Activated B cell treated with CpG ODN at 0.5 μM for 24 hours (primary cell): Measurements from ENCODE around the gene GHR. TPM values are rescaled to one million over a fixed set of nuclear protein-coding genes. Genes with fewer than 3 reads are reported as not detected.

Source experiments
- ATAC-seq: fragments of 200-7000 bp; cut with Tn5 transposase; one replicate; pipeline ENCODE4 v1.10.0; 2021; ENCODE audit warnings: low read depth, mild to moderate bottlenecking, moderate library complexity
- CTCF ChIA-PET: fragments of 350-600 bp; sonication (Branson Sonifier 250); formaldehyde crosslinking; loops from one replicate; lab custom pipeline; 2021; ENCODE audit warnings: antibody characterized with exemption; lab: Charles Lee
- POLR2A ChIA-PET: fragments of 350-600 bp; sonication (Branson Sonifier 250); formaldehyde crosslinking; loops from one replicate; lab custom pipeline; 2021; ENCODE audit warnings: antibody characterized with exemption; lab: Charles Lee
- DNase-seq: peaks from one replicate; pipeline ENCODE4 v3.0.0; 2022
- H3K27ac Mint-ChIP-seq: one replicate; pipeline ENCODE4 v1.8.0; 2020; ENCODE audit warnings: mixed read lengths
- H3K27me3 Mint-ChIP-seq: one replicate; pipeline ENCODE4 v1.8.0; 2021; ENCODE audit warnings: mixed read lengths
- H3K36me3 Mint-ChIP-seq: one replicate; pipeline ENCODE4 v1.8.0; 2021; ENCODE audit warnings: low read depth, mixed read lengths
- H3K4me1 Mint-ChIP-seq: one replicate; pipeline ENCODE4 v1.8.0; 2021; ENCODE audit warnings: mixed read lengths
- H3K4me3 Mint-ChIP-seq: one replicate; pipeline ENCODE4 v1.8.0; 2020; ENCODE audit warnings: mild to moderate bottlenecking, mixed read lengths
- H3K9me3 Mint-ChIP-seq: one replicate; pipeline ENCODE4 v1.8.0; 2020; ENCODE audit warnings: mixed read lengths
- CTCF ChIP-seq: fragments of 200-600 bp; IDR thresholded peaks from one replicate; pipeline ENCODE4 v1.8.0; 2022; ENCODE audit warnings: antibody characterized with exemption, mild to moderate bottlenecking
- intact Hi-C: fragments of 100-400 bp; cut with micrococcal nuclease; formaldehyde crosslinking; loops from one replicate; pipeline ENCODE4 v1.15.1; 2024
- total RNA-seq: library from RNA; stranded (reverse); gene quantifications from 2 replicates; pipeline ENCODE4 v1.2.3, GENCODE V29; 2022

The GHR gene
- total RNA-seq, 1 donor from 2014 or later = not detected

- ATAC-seq = no peak
- POLR2A ChIA-PET = no interaction called here
- CTCF ChIA-PET = no interaction called here
Measured at GRCh38 chr5:42624912-42625311, 201.7 kb downstream of the GHR start.

GRCh38 chr5:42626462-42626861 is 203.2 kb downstream of the GHR start:
- ATAC-seq = no peak
- H3K9me3 Mint-ChIP-seq = peaks cover 3% of the 10 kb centered on the region
- H3K27ac Mint-ChIP-seq = no peak overlapping the region
- H3K27me3 Mint-ChIP-seq = no peaks in the 10 kb centered on the region
- ChIA-PET CTCF (no interaction called here), POLR2A (no interaction called here)
- TF ChIP-seq CTCF = no peak
- no peaks in the 10 kb centered on the region for H3K36me3 Mint-ChIP-seq
- no peak for DNase-seq
- peaks cover 36% of the 10 kb centered on the region for H3K4me1 Mint-ChIP-seq
- intact Hi-C loops = no loop called here
- H3K4me3 Mint-ChIP-seq = no peak overlapping the region

More at GRCh38 chr5:42624912-42625311, 201.7 kb downstream of the GHR start:
- H3K4me1 Mint-ChIP-seq = peaks cover 45% of the 10 kb centered on the region
- H3K4me3 Mint-ChIP-seq = no peak overlapping the region
- H3K27me3 Mint-ChIP-seq = no peaks in the 10 kb centered on the region
- no peak for TF ChIP-seq CTCF
- intact Hi-C loops = no loop called here
- H3K27ac Mint-ChIP-seq = no peak overlapping the region
- no peak for DNase-seq
- H3K36me3 Mint-ChIP-seq = no peaks in the 10 kb centered on the region
- peaks cover 3% of the 10 kb centered on the region for H3K9me3 Mint-ChIP-seq

GRCh38 chr5:42628821-42629220 is 205.6 kb downstream of the GHR start:
- Mint-ChIP-seq H3K36me3 (no peaks in the 10 kb centered on the region), H3K9me3 (no peaks in the 10 kb centered on the region), H3K27me3 (no peaks in the 10 kb centered on the region), H3K4me3 (no peak overlapping the region), H3K4me1 (peaks cover 14% of the 10 kb centered on the region), H3K27ac (no peak overlapping the region)
- no peak for TF ChIP-seq CTCF
- intact Hi-C loops = no loop called here
- POLR2A ChIA-PET = no interaction called here
- DNase-seq (no peak), ATAC-seq (no peak)
- CTCF ChIA-PET = no interaction called here

GRCh38 chr5:42629284-42629683 is 206.0 kb downstream of the GHR start:
- DNase-seq (no peak), ATAC-seq (no peak)
- no peak for TF ChIP-seq CTCF
- Mint-ChIP-seq H3K27ac (no peak overlapping the region), H3K9me3 (no peaks in the 10 kb centered on the region), H3K36me3 (no peaks in the 10 kb centered on the region), H3K4me1 (peaks cover 13% of the 10 kb centered on the region), H3K4me3 (no peak overlapping the region), H3K27me3 (no peaks in the 10 kb centered on the region)
- POLR2A ChIA-PET = no interaction called here
- CTCF ChIA-PET = no interaction called here
- intact Hi-C loops = no loop called here

GRCh38 chr5:42631241-42631640 is 208.0 kb downstream of the GHR start:
- intact Hi-C loops = no loop called here
- DNase-seq (no peak), ATAC-seq (no peak)
- POLR2A ChIA-PET = no interaction called here
- Mint-ChIP-seq H3K9me3 (no peaks in the 10 kb centered on the region), H3K27me3 (no peaks in the 10 kb centered on the region), H3K4me1 (peaks cover 11% of the 10 kb centered on the region), H3K36me3 (no peaks in the 10 kb centered on the region), H3K27ac (no peak overlapping the region), H3K4me3 (no peak overlapping the region)
- CTCF ChIA-PET = interaction anchor here (1.3 kb wide), 1 partner anchor 47 kb away, joined by 3 read pairs; no protein-coding TSS in a partner anchor
- no peak for TF ChIP-seq CTCF
